ENCODE data around the gene S100PBP.
A peak's percentile ranks its signal among the peaks of the same experiment; 100 is the strongest.

S100PBP gene

GRCh38 chr1:32892368-32893197 is 75.1 kb downstream of the S100PBP start:
- peaks cover 20% of the 10 kb centered on the region for H3K4me1 Mint-ChIP-seq
- H3K36me3 Mint-ChIP-seq, result peaks cover 6% of the 10 kb centered on the region
- peaks cover 85% of the 10 kb centered on the region for H3K27me3 Mint-ChIP-seq
- H3K4me3 Mint-ChIP-seq, result peak overlapping the region; percentile 71
- peak; percentile 37 for ATAC-seq
- H3K27ac Mint-ChIP-seq, result no peak overlapping the region
- H3K9me3 Mint-ChIP-seq, result no peaks in the 10 kb centered on the region

- Mint-ChIP-seq H3K36me3 (peaks cover 6% of the 10 kb centered on the region), H3K4me1 (peaks cover 20% of the 10 kb centered on the region), H3K27me3 (peaks cover 77% of the 10 kb centered on the region), H3K27ac (no peak overlapping the region), H3K9me3 (no peaks in the 10 kb centered on the region), H3K4me3 (peak overlapping the region; percentile 71)
- no peak for ATAC-seq
Observed at GRCh38 chr1:32893198-32894018, 76.0 kb downstream of the S100PBP start.

- peaks cover 20% of the 10 kb centered on the region for H3K4me1 Mint-ChIP-seq
- H3K9me3 Mint-ChIP-seq, result no peaks in the 10 kb centered on the region
- H3K27me3 Mint-ChIP-seq, result peaks cover 70% of the 10 kb centered on the region
- no peak overlapping the region for H3K27ac Mint-ChIP-seq
- peak overlapping the region; percentile 58 for H3K4me3 Mint-ChIP-seq
- peaks cover 6% of the 10 kb centered on the region for H3K36me3 Mint-ChIP-seq
- ATAC-seq, result no peak
Observed at GRCh38 chr1:32894019-32894600, 76.7 kb downstream of the S100PBP start.

GRCh38 chr1:32894681-32895080 is 77.2 kb downstream of the S100PBP start:
- Mint-ChIP-seq H3K27ac (no peak overlapping the region), H3K4me3 (no peak overlapping the region), H3K27me3 (peaks cover 64% of the 10 kb centered on the region), H3K9me3 (no peaks in the 10 kb centered on the region), H3K4me1 (peaks cover 20% of the 10 kb centered on the region), H3K36me3 (peaks cover 6% of the 10 kb centered on the region)
- ATAC-seq, result no peak

- H3K36me3 Mint-ChIP-seq, result peaks cover 6% of the 10 kb centered on the region
- peaks cover 61% of the 10 kb centered on the region for H3K27me3 Mint-ChIP-seq
- ATAC-seq, result no peak
- H3K27ac Mint-ChIP-seq, result no peak overlapping the region
- H3K9me3 Mint-ChIP-seq, result no peaks in the 10 kb centered on the region
- no peak overlapping the region for H3K4me3 Mint-ChIP-seq
- H3K4me1 Mint-ChIP-seq, result peaks cover 22% of the 10 kb centered on the region
Observed at GRCh38 chr1:32895325-32896215, 78.1 kb downstream of the S100PBP start.

- Mint-ChIP-seq H3K4me3 (no peak overlapping the region), H3K9me3 (no peaks in the 10 kb centered on the region), H3K36me3 (peaks cover 6% of the 10 kb centered on the region), H3K27ac (no peak overlapping the region), H3K4me1 (peaks cover 26% of the 10 kb centered on the region), H3K27me3 (peaks cover 59% of the 10 kb centered on the region)
- no peak for ATAC-seq
Observed at GRCh38 chr1:32896451-32896850, 79.0 kb downstream of the S100PBP start.

- H3K27ac Mint-ChIP-seq, result no peak overlapping the region
Observed at GRCh38 chr1:32897082-32898049, 79.9 kb downstream of the S100PBP start.

GRCh38 chr1:32898056-32898455 is 80.6 kb downstream of the S100PBP start:
- no peak for ATAC-seq

More at GRCh38 chr1:32897082-32898049, 79.9 kb downstream of the S100PBP start:
- H3K36me3 Mint-ChIP-seq, result peaks cover 1% of the 10 kb centered on the region
- H3K9me3 Mint-ChIP-seq, result no peaks in the 10 kb centered on the region
- peaks cover 26% of the 10 kb centered on the region for H3K4me1 Mint-ChIP-seq
- no peak for ATAC-seq
- no peak overlapping the region for H3K4me3 Mint-ChIP-seq
- H3K27me3 Mint-ChIP-seq, result peaks cover 59% of the 10 kb centered on the region

GRCh38 chr1:32898958-32899357 is 81.5 kb downstream of the S100PBP start:
- ATAC-seq, result no peak
- H3K4me3 Mint-ChIP-seq, result no peak overlapping the region
- no peaks in the 10 kb centered on the region for H3K9me3 Mint-ChIP-seq
- no peak overlapping the region for H3K27ac Mint-ChIP-seq
- peaks cover 54% of the 10 kb centered on the region for H3K27me3 Mint-ChIP-seq
- H3K36me3 Mint-ChIP-seq, result no peaks in the 10 kb centered on the region
- H3K4me1 Mint-ChIP-seq, result peaks cover 11% of the 10 kb centered on the region

More at GRCh38 chr1:32898056-32898455, 80.6 kb downstream of the S100PBP start:
- H3K9me3 Mint-ChIP-seq, result no peaks in the 10 kb centered on the region
- peaks cover 20% of the 10 kb centered on the region for H3K4me1 Mint-ChIP-seq
- no peaks in the 10 kb centered on the region for H3K36me3 Mint-ChIP-seq
- H3K4me3 Mint-ChIP-seq, result no peak overlapping the region
- no peak overlapping the region for H3K27ac Mint-ChIP-seq
- peaks cover 59% of the 10 kb centered on the region for H3K27me3 Mint-ChIP-seq

- no peaks in the 10 kb centered on the region for H3K36me3 Mint-ChIP-seq
- H3K4me1 Mint-ChIP-seq, result peaks cover 11% of the 10 kb centered on the region
- H3K27ac Mint-ChIP-seq, result no peak overlapping the region
- ATAC-seq, result no peak
- H3K4me3 Mint-ChIP-seq, result no peak overlapping the region
- no peaks in the 10 kb centered on the region for H3K9me3 Mint-ChIP-seq
- H3K27me3 Mint-ChIP-seq, result peaks cover 51% of the 10 kb centered on the region
Observed at GRCh38 chr1:32899586-32900296, 82.3 kb downstream of the S100PBP start.

GRCh38 chr1:32900371-32900955 is 83.0 kb downstream of the S100PBP start:
- H3K9me3 Mint-ChIP-seq, result no peaks in the 10 kb centered on the region
- H3K27ac Mint-ChIP-seq, result peak overlapping the region; percentile 51
- H3K27me3 Mint-ChIP-seq, result peaks cover 44% of the 10 kb centered on the region
- ATAC-seq, result no peak
- H3K36me3 Mint-ChIP-seq, result no peaks in the 10 kb centered on the region
- peaks cover 11% of the 10 kb centered on the region for H3K4me1 Mint-ChIP-seq
- H3K4me3 Mint-ChIP-seq, result peak overlapping the region; percentile 68

GRCh38 chr1:32900956-32901822 is 83.7 kb downstream of the S100PBP start, which contains the start of gene TMEM54:
Gene TMEM54 (minus strand): TSS chr1:32901389. CDS start chr1:32901238, 151 bp downstream.
- peaks cover 37% of the 10 kb centered on the region for H3K27me3 Mint-ChIP-seq
- no peaks in the 10 kb centered on the region for H3K9me3 Mint-ChIP-seq
- peak; percentile 54 for ATAC-seq
- peaks cover 11% of the 10 kb centered on the region for H3K4me1 Mint-ChIP-seq
- no peaks in the 10 kb centered on the region for H3K36me3 Mint-ChIP-seq
- peak within 1 kb of the TSS; percentile 51 for H3K27ac Mint-ChIP-seq
- peak within 1 kb of the TSS; percentile 76 for H3K4me3 Mint-ChIP-seq
